Panc1 (cell line): ENCODE measurements around the gene MYO1E.

ENCODE experiments used
- CTCF ChIP-seq: fragments of 450-650 bp; IDR thresholded peaks from 2 replicates; pipeline ENCODE4 v1.5.1; 2017; ENCODE audit warnings: mild to moderate bottlenecking
- POLR2AphosphoS5 ChIP-seq: IDR thresholded peaks from 2 replicates; pipeline ENCODE4 v1.6.1; 2012; ENCODE audit warnings: mild to moderate bottlenecking, low read depth, low read length, moderate library complexity
- SIN3A ChIP-seq: IDR thresholded peaks from 2 replicates; pipeline ENCODE4 v1.6.1; 2012; ENCODE audit warnings: low read depth, mild to moderate bottlenecking, low read length, moderate library complexity, borderline replicate concordance; ENCODE audit not compliant: insufficient read depth
- TCF7L2 ChIP-seq: IDR thresholded peaks from 2 replicates; pipeline ENCODE4 v1.6.1; 2011; ENCODE audit warnings: mild to moderate bottlenecking, low read depth, low read length, inconsistent platforms
- TF ChIP-seq, protein P1 (sequence below), 2 experiments: IDR thresholded peaks; 2 replicates each; pipeline ENCODE4 v1.6.1; 2011 to 2012; ENCODE audit warnings: low read depth in 2 of 2, control low read depth in 1 of 2, low read length in 1 of 2, mild to moderate bottlenecking in 1 of 2, moderate library complexity in 1 of 2; ENCODE audit not compliant: insufficient read depth in 1 of 2

DNA sequence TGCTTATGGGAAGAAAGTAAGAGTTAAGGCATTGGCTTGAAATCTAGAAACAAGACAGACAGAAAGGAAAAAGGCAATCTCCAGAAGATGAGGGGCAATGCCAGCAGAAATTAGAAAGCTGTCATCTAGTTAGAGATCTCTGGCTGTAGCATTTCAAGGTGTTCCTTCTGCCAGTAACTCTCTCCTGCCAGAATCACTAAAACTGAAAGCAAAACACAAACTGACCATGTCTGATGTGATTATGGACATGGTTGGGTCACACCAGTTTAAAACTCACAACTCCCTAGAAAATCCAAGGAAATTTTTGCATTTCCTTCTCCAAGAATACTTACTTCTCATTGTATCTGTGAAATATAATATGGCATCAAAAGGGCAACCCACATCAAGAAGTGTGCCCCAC lies 83.1 kb downstream of the MYO1E start:
- TF ChIP-seq SIN3A (no peak), TCF7L2 (no peak), CTCF (no peak), POLR2AphosphoS5 (no peak)
- TF ChIP-seq, protein P1, sequence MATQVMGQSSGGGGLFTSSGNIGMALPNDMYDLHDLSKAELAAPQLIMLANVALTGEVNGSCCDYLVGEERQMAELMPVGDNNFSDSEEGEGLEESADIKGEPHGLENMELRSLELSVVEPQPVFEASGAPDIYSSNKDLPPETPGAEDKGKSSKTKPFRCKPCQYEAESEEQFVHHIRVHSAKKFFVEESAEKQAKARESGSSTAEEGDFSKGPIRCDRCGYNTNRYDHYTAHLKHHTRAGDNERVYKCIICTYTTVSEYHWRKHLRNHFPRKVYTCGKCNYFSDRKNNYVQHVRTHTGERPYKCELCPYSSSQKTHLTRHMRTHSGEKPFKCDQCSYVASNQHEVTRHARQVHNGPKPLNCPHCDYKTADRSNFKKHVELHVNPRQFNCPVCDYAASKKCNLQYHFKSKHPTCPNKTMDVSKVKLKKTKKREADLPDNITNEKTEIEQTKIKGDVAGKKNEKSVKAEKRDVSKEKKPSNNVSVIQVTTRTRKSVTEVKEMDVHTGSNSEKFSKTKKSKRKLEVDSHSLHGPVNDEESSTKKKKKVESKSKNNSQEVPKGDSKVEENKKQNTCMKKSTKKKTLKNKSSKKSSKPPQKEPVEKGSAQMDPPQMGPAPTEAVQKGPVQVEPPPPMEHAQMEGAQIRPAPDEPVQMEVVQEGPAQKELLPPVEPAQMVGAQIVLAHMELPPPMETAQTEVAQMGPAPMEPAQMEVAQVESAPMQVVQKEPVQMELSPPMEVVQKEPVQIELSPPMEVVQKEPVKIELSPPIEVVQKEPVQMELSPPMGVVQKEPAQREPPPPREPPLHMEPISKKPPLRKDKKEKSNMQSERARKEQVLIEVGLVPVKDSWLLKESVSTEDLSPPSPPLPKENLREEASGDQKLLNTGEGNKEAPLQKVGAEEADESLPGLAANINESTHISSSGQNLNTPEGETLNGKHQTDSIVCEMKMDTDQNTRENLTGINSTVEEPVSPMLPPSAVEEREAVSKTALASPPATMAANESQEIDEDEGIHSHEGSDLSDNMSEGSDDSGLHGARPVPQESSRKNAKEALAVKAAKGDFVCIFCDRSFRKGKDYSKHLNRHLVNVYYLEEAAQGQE (IDR thresholded peaks at IDR 0.05; ENCODE audit: insufficient read depth in 1 of 2, low read depth in 2 of 2, low read length in 1 of 2), result no peak
